Measurements from ENCODE around the gene UBAP1L. TPM values are rescaled to one million over a fixed set of nuclear protein-coding genes. Genes with fewer than 3 reads are reported as not detected.
"Not testable (repeated sequence)": the region's sequence is repeated elsewhere in the genome, so short reads cannot be mapped to it uniquely, and the experiment has no call there.

Gene UBAP1L
- total RNA-seq, 4 donors from 2014 or later = 2.0 to 8.2 (median 4.4) TPM

- WGBS, 2 donors (ENCODE audit: low coverage in 1 of 2) = 0 to 19% methylated on average over 3 to 19 of the region's 19 CpGs
- peak overlapping the region in 2 of 4 donors; percentile 16 to 41 for H3K4me3 ChIP-seq
Observed at GRCh38 chr15:65049418-65049840, 65.6 kb downstream of the UBAP1L start.

GRCh38 chr15:65048241-65048640 is 66.8 kb downstream of the UBAP1L start:
- DNase-seq = no peak
- WGBS, 2 donors (ENCODE audit: low coverage in 1 of 2) = 71 to 77% methylated on average over 2 of the region's 2 CpGs
- H3K27ac ChIP-seq = no peak overlapping the region
- no peak overlapping the region for H3K4me3 ChIP-seq
- H3K9me3 ChIP-seq = no peaks in the 10 kb centered on the region
- H3K27me3 ChIP-seq = no peaks in the 10 kb centered on the region
- H3K36me3 ChIP-seq = no peaks in the 10 kb centered on the region
- in situ Hi-C loops (cut with MboI; ENCODE audit: low pct_ligation_motif_present in 1 of 4, low pct_unique_long_range_greater_than_20kb in 1 of 4, low sequenced_read_pairs in 3 of 4) = loop anchor here in 3 of 4 donors (25.0 kb wide), 1 partner anchor 239 kb away; the partner anchor contains the start of genes PARP16 (in 3 of the 3) and RNU5A-1 (in 3 of the 3)
- peaks cover 5 to 39% (median 35%) of the 10 kb centered on the region in 4 donors for H3K4me1 ChIP-seq
- intact Hi-C loops (cut with DNase I; ENCODE audit: low total_unique reads) = loop anchor here (1.0 kb wide), 1 partner anchor 54 kb away; no protein-coding TSS in a partner anchor
- TF ChIP-seq CTCF (IDR thresholded peaks at IDR 0.05) (no peak), POLR2A (IDR thresholded peaks at IDR 0.05) (no peak), EP300 (IDR thresholded peaks at IDR 0.05; ENCODE audit: low read depth) (no peak), POLR2AphosphoS5 (IDR thresholded peaks at IDR 0.05) (no peak)

More at GRCh38 chr15:65049418-65049840, 65.6 kb downstream of the UBAP1L start:
- Histone ChIP-seq H3K27me3 (no peaks in the 10 kb centered on the region), H3K9me3 (no peaks in the 10 kb centered on the region), H3K36me3 (no peaks in the 10 kb centered on the region), H3K4me1 (peaks cover 6 to 34% (median 24%) of the 10 kb centered on the region in 4 donors), H3K27ac (peak overlapping the region in 1 of 4 donors; percentile 14)
- in situ Hi-C loops (cut with MboI; ENCODE audit: low pct_ligation_motif_present in 1 of 4, low pct_unique_long_range_greater_than_20kb in 1 of 4, low sequenced_read_pairs in 3 of 4) = loop anchor here in 3 of 4 donors (25.0 kb wide), 1 partner anchor 238 kb away; the partner anchor contains the start of genes PARP16 (in 3 of the 3) and RNU5A-1 (in 3 of the 3)
- no peak for TF ChIP-seq POLR2A (IDR thresholded peaks at IDR 0.05)
- no peak for TF ChIP-seq CTCF (IDR thresholded peaks at IDR 0.05)
- no peak for TF ChIP-seq EP300 (IDR thresholded peaks at IDR 0.05; ENCODE audit: low read depth)
- TF ChIP-seq POLR2AphosphoS5 (IDR thresholded peaks at IDR 0.05) = no peak
- DNase-seq = peak; percentile 89
- intact Hi-C loops (cut with DNase I; ENCODE audit: low total_unique reads) = no loop called here

GRCh38 chr15:65044724-65045481 is 70.1 kb downstream of the UBAP1L start, which contains the start of gene SLC51B:
Gene SLC51B, plus strand, starts transcription at chr15:65045387. Its CDS starts 4,618 bp downstream, at chr15:65050005.
- Histone ChIP-seq H3K4me1 (peaks cover 12 to 49% (median 44%) of the 10 kb centered on the region in 4 donors), H3K27ac (peak within 1 kb of the TSS; percentile 83 to 86 (median 84)), H3K9me3 (no peaks in the 10 kb centered on the region), H3K27me3 (no peaks in the 10 kb centered on the region), H3K36me3 (no peaks in the 10 kb centered on the region), H3K4me3 (peak within 1 kb of the TSS in 1 of 4 donors; percentile 40)
- 45% methylated on average over 7 of the region's 7 CpGs; no CpG with 5 or more reads in 1 of the 2 donors for WGBS, 2 donors (ENCODE audit: low coverage in 1 of 2)
- intact Hi-C loops (cut with DNase I; ENCODE audit: low total_unique reads) (no loop called here), in situ Hi-C loops (cut with MboI; ENCODE audit: low pct_ligation_motif_present in 1 of 4, low pct_unique_long_range_greater_than_20kb in 1 of 4, low sequenced_read_pairs in 3 of 4) (loop anchor here in 3 of 4 donors (25.0 kb wide), 1 partner anchor 242 kb away; the partner anchor contains the start of genes PARP16 (in 3 of the 3) and RNU5A-1 (in 3 of the 3))
- TF ChIP-seq CTCF (IDR thresholded peaks at IDR 0.05) (no peak), POLR2A (IDR thresholded peaks at IDR 0.05) (peak; percentile 56), POLR2AphosphoS5 (IDR thresholded peaks at IDR 0.05) (peak; percentile 49 to 92 (median 91)), EP300 (IDR thresholded peaks at IDR 0.05; ENCODE audit: low read depth) (no peak)
- peak; percentile 78 for DNase-seq

- H3K9me3 ChIP-seq; H3K36me3 ChIP-seq; intact Hi-C loops (cut with DNase I; ENCODE audit: low total_unique reads); H3K4me3 ChIP-seq; H3K27me3 ChIP-seq: not testable (repeated sequence)
- Histone ChIP-seq H3K4me1 (peaks cover 7 to 44% (median 37%) of the 10 kb centered on the region in 4 donors), H3K27ac (peak overlapping the region; percentile 83 to 86 (median 84))
- peak; percentile 40 for DNase-seq
- 31% methylated on average over 5 of the region's 5 CpGs; no CpG with 5 or more reads in 1 of the 2 donors for WGBS, 2 donors (ENCODE audit: low coverage in 1 of 2)
- in situ Hi-C loops (cut with MboI; ENCODE audit: low pct_ligation_motif_present in 1 of 4, low pct_unique_long_range_greater_than_20kb in 1 of 4, low sequenced_read_pairs in 3 of 4) = loop anchor here in 3 of 4 donors (25.0 kb wide), 1 partner anchor 243 kb away; the partner anchor contains the start of genes PARP16 (in 3 of the 3) and RNU5A-1 (in 3 of the 3)
Observed at GRCh38 chr15:65044218-65044617, 70.8 kb downstream of the UBAP1L start.
